SK-N-SH treated with all-trans-retinoic acid at 6 μM for 48 hours (cell line): ENCODE measurements around the gene ZFAND3.

Experiments
- CREB5 ChIP-seq: fragments of 250-450 bp; sonication (Bioruptor Pico); IDR thresholded peaks from 2 replicates; pipeline ENCODE4 v1.5.1; 2020; ENCODE audit warnings: low read depth, mild to moderate bottlenecking, moderate library complexity
- ISL1 ChIP-seq: fragments of 250-450 bp; sonication (Bioruptor Pico); IDR thresholded peaks from 2 replicates; pipeline ENCODE4 v2.1.2; 2022; ENCODE audit warnings: mild to moderate bottlenecking, moderate library complexity
- SNAI2 ChIP-seq: fragments of 250-450 bp; sonication (Bioruptor Pico); IDR thresholded peaks from 2 replicates; pipeline ENCODE4 v1.5.0; 2020; ENCODE audit warnings: mild to moderate bottlenecking, moderate library complexity
- TSHZ2 ChIP-seq: fragments of 250-450 bp; sonication (Bioruptor Pico); IDR thresholded peaks from 2 replicates; pipeline ENCODE4 v1.5.0; 2020; ENCODE audit warnings: mild to moderate bottlenecking, moderate library complexity
- TF ChIP-seq, protein P1 (sequence below): fragments of 250-450 bp; sonication (Bioruptor Pico); IDR thresholded peaks from 2 replicates; pipeline ENCODE4 v1.8.0; 2020; ENCODE audit warnings: mild to moderate bottlenecking, moderate library complexity, borderline replicate concordance

DNA sequence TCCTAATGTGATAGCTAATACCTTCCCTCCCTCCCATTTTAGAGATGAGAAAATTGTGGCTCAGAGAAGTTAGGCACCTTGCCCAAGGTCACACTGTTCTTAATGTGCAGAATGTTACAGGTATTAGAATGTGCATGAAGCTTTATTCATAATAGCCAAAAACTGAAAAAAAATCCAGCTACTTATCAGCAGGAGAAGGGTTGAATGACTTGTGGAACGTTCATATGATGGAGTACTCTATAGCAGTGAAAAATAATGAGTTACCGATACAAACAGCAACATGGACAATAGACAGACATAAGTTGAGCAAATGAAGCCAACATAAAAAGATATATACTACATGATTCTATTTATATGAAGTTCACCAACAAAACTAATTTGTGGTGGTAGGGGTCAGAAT lies 37.7 kb upstream of the ZFAND3 start:
- TF ChIP-seq, protein P1, sequence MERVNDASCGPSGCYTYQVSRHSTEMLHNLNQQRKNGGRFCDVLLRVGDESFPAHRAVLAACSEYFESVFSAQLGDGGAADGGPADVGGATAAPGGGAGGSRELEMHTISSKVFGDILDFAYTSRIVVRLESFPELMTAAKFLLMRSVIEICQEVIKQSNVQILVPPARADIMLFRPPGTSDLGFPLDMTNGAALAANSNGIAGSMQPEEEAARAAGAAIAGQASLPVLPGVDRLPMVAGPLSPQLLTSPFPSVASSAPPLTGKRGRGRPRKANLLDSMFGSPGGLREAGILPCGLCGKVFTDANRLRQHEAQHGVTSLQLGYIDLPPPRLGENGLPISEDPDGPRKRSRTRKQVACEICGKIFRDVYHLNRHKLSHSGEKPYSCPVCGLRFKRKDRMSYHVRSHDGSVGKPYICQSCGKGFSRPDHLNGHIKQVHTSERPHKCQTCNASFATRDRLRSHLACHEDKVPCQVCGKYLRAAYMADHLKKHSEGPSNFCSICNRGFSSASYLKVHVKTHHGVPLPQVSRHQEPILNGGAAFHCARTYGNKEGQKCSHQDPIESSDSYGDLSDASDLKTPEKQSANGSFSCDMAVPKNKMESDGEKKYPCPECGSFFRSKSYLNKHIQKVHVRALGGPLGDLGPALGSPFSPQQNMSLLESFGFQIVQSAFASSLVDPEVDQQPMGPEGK (CRISPR knock-in tag): no peak
- TF ChIP-seq TSHZ2 (CRISPR knock-in tag) (no peak), ISL1 (CRISPR knock-in tag) (no peak), CREB5 (no peak), SNAI2 (CRISPR knock-in tag) (no peak)
